HG03025 (cell line): ENCODE data around the gene CCDC24.

Source experiments
- ATAC-seq: cut with Tn5 transposase; IDR thresholded peaks from one replicate; pipeline ENCODE4 v1.9.1; 2021; ENCODE audit warnings: mild to moderate bottlenecking, moderate library complexity; ENCODE audit not compliant: unreplicated experiment, low FRiP score

Gene CCDC24

DNA sequence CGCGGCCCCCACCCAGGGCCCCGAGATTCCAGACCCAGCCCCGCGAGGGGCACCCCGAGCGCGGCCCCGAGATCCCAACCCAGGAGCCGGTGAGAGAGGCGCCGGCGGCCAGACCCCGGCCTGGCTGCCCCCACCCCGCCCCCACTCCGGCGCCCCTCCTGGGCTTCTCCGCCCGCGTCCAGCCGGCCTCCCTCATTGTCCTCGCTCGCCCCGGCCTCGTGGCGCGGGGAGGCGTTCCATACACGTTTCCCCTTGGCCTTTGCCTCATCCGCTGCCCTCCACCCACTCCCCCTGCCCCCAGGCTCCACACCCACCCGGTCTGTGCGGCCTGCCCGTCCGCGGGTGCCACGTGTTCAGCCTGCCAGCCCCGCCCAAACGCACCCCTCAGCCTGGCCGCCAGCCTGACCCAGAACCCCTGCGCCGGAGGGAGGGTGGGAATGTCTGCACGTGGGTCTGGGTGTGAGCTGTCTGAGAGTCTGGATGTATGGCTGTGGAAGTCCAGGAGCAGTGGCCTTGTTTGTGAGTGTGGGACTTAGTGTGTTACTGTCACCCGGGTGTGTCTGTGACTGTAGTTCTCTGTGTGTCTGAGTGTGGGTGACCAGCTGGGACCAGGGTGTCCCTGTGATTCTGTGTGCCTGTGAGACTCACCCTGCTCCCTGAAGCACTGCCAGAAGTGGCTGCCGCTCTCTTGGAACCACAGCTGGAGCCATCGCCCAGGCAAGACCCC, 11.7 kb upstream of the CCDC24 start:
- no peak for ATAC-seq

DNA sequence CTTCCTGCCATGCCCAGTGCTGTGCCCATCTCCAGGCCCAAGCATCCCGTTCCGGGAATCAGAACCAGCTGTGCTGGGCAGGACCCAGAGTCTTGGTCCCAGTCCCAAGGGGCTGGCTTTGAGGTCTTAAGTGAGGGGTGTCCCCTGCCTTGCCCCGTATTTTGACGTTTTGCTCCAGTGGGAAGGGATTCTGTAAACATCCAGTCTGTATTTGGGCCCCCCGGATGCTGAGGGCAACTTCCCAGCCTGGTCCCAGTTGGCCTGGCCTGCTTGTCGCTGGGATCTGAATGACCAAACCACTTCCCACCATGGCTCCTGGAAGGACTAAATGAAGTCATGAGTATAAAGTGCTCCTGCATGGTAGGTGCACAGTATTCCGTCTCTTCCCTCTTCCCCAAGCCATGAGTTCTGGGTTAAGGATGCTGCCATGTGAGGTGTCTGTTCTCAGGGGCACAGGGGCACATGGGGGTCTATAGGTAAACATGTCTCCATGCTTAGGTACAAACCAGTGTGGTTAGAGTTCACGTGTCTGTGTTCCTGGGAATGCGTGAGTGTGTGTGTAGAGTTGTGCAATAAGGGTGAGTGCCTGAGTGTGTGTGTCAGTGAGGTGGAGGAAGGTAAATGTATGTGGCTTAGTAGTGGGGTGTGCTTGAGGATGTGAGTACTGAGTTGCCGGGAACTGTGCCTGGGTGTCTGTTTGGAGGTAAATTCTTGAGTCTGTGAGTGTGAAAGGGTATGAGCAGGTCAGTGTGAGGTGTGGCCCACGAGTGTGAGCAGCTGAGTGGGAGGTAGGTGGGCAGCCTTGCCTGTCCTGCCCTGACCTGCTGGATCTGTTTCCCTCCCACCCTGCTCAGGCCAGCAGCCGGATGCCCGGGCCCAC, 10.9 kb upstream of the CCDC24 start:
- no peak for ATAC-seq

DNA sequence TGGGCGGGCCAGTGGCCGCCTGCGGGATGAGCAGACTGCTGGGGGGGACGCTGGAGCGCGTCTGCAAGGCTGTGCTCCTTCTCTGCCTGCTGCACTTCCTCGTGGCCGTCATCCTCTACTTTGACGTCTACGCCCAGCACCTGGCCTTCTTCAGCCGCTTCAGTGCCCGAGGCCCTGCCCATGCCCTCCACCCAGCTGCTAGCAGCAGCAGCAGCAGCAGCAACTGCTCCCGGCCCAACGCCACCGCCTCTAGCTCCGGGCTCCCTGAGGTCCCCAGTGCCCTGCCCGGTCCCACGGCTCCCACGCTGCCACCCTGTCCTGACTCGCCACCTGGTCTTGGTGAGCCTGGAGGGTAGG, 10.3 kb upstream of the CCDC24 start:
- ATAC-seq: no peak

DNA sequence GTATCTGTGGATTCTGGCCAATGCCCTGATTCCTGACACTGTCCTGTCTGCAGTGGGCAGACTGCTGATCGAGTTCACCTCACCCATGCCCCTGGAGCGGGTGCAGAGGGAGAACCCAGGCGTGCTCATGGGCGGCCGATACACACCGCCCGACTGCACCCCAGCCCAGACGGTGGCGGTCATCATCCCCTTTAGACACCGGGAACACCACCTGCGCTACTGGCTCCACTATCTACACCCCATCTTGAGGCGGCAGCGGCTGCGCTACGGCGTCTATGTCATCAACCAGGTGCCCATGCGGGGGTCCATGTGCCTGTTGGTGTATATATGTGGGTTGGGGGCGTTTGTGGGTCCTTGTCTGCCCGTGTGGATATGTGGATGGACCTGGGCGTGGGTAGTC, 9.8 kb upstream of the CCDC24 start:
- no peak for ATAC-seq

DNA sequence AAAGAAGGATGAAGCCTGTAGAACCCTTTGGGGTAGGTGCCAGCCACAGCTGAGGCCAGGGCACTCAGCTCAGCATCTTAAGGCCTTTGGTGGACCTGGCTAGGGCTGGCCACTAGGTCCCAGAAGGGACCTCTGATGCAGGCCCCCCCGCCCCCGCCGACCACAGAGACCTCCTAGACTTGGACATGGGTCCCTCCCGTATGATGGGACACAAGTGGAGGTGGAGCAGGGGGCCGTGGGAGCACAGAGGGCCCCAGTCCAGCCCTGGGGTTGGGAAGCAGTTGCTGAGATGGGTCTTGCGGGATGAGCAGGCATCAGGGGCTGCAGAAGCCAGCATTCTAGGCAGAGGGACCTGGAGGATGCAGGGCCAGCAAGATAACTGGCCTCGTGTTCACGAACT, 9.2 kb upstream of the CCDC24 start:
- ATAC-seq: no peak

DNA sequence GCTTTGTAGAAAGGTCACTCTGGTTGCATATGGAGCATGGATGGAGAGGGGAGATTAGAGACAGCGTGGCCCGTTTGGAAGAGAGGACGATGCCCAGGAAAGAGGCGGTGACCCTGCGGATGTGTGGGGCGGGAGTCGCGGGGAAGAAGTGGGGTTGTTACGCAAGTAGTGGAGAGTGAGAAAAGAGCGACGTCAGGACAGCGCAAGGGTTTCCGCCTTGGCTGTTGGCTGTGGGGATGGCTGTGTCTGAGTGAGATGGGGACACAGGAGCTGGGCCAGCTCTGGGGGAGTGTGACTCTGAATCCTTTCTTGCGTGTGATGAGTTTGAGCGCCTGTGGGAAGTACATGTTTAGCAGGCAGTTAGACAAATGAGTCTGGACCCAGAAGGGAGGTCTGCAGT, 8.6 kb upstream of the CCDC24 start:
- no peak for ATAC-seq

DNA sequence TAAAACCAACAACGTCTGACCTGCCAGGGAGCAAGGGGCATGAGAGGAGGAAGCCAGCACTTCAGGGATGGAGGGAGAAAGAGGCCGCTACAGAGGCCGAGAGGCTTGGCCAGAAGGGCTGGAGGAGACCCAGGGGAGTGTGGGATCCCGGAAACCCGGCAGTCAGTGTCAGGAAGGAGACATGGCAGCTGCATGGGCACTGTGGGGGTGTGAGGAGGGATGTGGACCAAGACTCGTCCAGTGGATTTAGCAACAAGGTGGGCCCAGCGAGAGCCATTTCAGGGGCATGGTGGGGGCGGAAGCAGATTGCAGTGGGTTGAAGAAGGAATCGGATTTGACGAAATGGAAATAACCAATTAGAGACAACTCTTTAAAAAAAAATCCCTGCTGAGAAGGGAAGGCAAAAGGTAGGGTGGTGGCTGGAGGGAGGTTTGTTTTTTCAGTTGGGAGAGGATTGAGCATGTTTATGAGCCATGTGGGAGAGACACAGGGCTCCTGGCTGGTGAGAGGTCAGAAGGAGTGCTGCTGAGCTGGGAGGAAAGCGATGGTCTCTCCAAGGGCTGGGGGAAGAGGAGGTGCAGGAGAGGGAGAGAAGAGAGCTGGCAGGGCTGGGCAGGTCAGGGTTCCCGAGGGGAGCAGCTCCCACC, 8.0 kb upstream of the CCDC24 start:
- no peak for ATAC-seq

DNA sequence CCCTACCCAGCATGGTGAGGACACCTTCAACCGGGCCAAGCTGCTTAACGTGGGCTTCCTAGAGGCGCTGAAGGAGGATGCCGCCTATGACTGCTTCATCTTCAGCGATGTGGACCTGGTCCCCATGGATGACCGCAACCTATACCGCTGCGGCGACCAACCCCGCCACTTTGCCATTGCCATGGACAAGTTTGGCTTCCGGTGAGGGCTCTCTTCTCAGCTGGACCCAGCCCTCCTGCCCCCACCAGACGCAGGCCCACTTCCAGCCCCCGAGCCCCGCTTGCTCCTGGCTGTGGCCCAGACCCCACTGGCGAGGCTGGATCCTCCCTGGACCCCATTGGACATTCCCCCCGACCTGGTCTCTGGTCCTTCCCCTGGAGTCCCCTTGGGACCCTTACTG, 6.5 kb upstream of the CCDC24 start:
- ATAC-seq: no peak

DNA sequence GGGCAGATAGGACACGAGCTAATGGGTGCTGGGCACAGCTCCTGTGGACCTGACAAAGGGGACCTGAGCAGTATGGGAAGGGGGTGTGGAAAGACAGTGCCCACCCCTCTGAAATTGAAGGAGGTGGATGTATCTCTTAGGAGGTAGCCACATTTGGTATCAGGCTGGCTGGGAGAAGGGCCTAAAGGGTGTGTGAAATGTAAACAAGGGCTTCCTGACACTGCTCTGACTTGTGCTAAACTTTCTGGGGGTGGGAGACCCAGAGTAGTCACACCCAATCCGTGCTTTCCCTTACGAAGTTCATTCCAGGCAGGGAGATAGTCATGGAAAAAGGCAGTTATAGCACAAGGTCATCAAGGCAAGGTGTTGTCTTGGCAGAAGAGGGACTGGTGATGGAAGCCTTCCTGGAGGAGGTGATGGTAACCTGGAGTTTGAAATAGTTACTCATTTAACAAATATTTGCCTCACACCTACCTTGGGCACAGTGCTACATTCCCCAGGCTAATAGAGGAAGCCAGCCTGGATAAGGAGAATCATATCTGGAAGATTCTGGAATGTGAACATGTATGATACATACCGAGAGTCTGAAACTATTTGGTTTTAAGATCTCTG, 5.3 kb upstream of the CCDC24 start:
- ATAC-seq: no peak

DNA sequence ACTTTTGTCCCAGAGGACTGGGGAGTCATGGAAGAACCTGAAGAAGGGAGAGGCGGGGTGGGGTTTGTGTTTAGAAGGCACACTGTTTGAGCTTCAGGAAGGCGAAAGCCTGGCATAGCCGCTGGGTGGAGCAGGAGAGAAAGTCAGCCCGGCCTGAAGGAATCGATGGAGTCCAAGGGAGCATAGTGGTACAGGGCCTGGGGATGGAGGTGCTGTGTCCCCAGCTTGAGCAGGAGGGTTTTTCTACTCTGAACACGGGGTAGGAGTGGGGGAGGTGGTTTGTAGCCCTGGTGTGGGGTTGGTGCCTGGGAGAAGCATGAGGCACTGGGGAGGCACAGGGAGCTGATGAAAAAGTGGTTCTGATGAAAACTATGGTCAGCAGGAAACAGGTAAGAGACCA, 4.7 kb upstream of the CCDC24 start:
- no peak for ATAC-seq

DNA sequence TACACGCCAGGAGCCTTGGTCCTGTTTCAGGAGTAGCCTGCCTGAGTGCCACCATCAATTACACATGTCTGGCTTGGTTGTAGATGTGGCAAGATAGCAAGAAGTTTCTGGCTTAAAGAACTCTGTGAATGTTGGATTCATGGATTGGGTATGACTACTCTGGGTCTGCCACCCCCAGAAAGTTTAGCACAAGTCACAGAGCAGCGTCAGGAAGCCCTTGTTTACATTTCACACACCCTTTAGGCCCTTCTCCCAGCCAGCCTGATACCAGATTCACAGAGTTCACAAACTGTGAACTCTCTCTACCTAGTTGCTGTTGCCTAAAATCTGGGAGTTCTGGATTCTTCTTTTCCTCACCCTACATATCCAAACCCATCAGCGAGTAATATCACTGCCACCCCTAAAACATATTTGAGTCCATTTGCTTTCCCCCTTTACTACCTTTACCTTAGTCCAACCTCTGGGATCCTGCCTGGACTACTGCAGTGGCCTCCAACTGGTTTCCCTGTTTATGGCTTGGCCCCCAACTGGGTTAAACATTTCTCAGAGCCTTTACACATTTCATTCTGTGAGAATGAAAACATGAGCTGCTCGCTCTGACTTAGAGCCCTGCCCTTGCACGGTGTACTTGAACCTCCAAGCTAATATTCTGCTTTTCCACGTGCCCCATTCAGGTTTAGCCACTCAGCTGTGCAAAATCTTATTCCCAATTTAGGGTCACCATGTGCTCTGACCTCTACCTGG, 4.1 kb upstream of the CCDC24 start:
- no peak for ATAC-seq

DNA sequence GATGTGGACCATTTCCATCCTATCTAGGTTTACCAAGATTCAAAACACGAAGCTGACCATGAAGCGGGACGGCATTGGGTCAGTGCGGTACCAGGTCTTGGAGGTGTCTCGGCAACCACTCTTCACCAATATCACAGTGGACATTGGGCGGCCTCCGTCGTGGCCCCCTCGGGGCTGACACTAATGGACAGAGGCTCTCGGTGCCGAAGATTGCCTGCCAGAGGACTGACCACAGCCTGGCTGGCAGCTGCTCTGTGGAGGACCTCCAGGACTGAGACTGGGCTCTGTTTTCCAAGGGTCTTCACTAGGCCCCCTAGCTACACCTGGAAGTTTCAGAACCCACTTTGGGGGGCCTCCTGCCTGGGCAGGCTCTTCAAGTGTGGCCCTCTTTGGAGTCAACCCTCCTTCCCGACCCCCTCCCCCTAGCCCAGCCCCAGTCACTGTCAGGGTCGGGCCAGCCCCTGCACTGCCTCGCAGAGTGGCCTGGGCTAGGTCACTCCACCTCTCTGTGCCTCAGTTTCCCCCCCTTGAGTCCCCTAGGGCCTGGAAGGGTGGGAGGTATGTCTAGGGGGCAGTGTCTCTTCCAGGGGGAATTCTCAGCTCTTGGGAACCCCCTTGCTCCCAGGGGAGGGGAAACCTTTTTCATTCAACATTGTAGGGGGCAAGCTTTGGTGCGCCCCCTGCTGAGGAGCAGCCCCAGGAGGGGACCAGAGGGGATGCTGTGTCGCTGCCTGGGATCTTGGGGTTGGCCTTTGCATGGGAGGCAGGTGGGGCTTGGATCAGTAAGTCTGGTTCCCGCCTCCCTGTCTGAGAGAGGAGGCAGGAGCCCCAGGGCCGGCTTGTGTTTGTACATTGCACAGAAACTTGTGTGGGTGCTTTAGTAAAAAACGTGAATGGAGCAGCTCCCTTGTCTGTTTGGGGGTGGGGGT, 864 bp upstream of the CCDC24 start:
- no peak for ATAC-seq

DNA sequence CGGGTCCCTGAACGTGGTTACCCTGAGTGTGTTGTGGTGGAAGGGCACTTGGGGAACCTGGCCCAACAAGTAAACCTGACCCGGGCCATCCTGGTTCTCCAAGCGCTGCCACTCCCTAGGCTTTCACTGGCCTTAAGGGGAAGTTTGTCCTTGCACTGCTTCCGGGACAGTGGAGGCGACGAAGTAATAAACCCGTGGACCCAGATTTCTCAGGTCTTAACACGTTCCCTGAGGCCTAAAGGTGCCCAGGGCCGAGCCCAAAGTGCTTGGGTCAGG, 261 bp upstream of the CCDC24 start:
- ATAC-seq: no peak

DNA sequence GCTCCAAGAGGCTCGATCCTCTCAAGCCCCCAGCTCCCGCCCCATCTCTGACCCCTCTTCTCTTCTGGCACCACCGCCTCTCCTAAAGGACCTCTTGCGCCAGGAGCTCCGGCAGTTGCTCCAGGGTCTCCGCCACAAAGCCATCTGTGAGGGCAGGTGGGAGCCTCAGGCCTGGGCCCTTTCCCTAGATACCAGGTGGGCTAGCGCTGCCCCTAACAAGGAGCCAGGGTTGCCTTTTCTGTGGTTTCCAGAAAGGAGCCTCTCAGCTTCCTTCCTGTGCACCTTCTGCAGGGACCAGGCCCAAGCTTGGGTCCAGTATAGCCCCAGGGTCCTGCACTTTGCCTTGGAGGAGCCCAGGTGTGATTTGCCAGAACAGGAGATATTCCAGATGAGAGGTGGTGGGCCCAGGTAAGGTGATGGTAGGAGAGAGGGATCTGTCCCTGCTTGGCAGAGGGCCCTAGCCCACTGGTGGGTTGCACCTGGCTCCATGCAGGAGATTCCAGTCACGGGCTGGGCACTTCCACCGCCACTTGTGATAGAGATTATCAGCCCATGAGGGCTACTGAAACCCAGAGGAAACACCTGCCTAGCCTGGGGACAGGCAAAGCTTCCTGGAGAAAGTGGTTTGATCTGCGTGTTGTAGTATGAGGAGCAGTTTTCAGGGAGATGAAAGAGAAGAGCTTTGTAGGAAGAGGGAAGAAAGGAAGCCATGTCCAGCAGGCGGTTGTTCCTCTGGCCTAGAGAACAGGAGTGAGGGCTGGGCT, 1.0 kb downstream of the CCDC24 start:
- no peak for ATAC-seq

DNA sequence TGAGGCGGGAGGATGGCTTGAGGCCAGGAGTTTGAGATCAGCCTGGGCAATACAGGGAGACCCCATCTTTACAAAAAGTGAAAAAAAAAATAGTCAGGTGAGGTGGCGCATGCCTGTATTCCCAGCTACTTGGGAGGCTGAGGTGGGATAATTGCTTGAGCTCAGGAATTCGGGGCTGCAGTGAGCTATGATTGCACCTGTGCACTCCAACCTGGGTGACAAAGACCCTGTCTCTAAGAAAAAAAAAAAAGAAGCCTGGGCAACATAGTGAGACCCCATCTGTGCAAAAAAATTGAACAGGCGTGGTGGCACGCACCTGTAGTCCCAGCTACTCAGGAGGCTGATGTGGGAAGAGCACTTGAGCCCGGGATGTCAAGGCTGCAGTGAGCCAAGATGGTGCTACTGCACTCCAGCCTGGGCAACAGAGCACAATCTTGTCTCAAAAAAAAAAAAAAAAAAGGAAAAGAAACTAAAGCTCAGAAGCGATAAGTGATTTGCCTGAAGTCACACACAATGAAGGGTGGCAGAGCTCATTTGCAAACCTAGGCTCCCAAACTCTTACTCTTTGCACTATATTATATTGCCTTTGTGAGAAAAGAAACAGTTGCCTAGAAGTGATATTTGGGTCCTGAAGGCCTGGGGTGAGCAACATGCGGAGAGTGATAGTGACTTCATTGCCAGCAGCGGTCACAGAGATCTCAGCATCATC, 2.0 kb downstream of the CCDC24 start:
- no peak for ATAC-seq

DNA sequence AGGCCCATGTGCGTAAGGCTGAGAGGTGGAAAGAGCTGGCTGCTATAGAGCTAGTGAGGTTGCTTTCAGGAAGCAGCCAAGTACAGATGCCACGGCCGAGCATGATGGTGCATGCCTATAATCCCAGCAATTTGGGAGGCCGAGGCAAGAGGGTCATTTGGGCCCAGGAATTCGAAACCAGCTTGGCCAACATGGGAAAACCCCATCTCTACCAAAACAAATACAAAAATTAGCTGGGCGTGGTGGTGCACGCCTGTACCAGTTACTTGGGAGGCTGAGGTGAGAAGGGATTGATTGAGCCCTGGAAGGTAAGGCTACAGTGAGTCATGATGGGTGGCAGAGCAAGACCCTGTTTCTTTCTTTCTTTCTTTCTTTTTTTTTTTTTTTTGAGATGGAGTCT, 2.7 kb downstream of the CCDC24 start:
- ATAC-seq: no peak

DNA sequence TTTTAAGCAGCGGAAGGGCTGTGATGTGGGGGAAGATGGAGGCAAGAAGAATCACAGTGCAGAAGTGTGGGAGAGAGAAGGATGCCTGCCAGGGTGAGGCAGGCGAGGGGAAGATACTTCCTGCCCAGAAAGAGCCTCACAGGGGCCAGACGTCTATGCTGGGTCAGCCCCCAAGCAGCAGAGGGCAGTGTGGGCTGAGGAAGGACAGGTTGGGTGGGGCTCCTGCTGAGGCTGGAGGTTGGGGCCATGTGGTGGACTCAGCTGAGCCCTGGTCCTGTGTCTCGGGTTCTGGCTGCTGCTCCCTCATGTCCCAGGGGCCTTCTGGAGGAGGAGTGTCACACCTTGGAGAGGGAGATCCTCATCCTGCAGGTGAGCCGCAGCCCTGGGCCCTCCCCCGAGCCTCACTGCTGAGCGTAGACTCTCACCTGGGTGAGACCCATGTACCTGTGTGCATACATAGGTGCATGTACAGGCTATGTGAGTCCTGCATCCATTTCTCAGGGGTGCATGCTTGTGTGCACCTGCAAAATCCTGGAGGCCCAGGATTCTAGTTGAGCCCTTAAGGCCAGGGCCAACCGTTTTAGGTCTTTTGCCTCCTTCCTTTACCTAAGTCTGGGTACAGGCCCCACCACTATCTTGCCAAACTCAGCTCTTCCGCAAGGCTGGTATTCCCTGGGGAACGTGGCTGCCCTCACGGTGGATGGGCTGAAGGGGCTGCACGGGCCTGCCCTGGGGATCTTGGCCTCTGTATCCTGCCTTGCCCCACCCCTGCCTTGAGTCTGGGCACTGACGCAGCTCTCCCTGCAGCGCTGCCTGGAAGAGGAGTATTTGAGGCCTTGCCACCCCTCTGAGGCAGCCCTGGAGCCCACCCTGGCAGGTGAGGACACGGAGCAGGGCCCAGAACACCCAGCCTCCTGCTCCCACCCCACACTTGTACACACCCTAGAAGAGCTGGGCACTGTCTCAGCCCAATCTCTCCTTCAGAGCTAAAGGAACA, 3.7 kb downstream of the CCDC24 start:
- no peak for ATAC-seq
